Lower lobe of right lung (tissue), 2 donors: ENCODE data around the gene SMC1B. TPM values are rescaled to one million over a fixed set of nuclear protein-coding genes. Genes with fewer than 3 reads are reported as not detected.

Source experiments
- ATAC-seq, 2 donors: fragments of 200-7000 bp; cut with Tn5 transposase; one replicate each; pipeline ENCODE4 v1.9.1; 2020 to 2022; ENCODE audit warnings: mild to moderate bottlenecking in 2 of 2, moderate library complexity in 2 of 2
- DNase-seq: peaks from one replicate; pipeline ENCODE4 v3.0.0-alpha.2; 2020
- H3K27ac ChIP-seq: fragments of 200-600 bp; one replicate; pipeline ENCODE4 v1.8.0; 2022
- H3K27me3 ChIP-seq: fragments of 200-600 bp; one replicate; pipeline ENCODE4 v1.8.0; 2022; ENCODE audit warnings: low read depth
- H3K36me3 ChIP-seq: fragments of 200-600 bp; one replicate; pipeline ENCODE4 v1.8.0; 2022; ENCODE audit warnings: mild to moderate bottlenecking
- H3K4me1 ChIP-seq: fragments of 200-600 bp; one replicate; pipeline ENCODE4 v1.8.0; 2022
- H3K4me3 ChIP-seq: fragments of 200-600 bp; one replicate; pipeline ENCODE4 v1.8.0; 2022; ENCODE audit warnings: mild to moderate bottlenecking
- H3K9me3 ChIP-seq: fragments of 200-600 bp; one replicate; pipeline ENCODE4 v1.8.0; 2022
- CTCF ChIP-seq: fragments of 200-600 bp; IDR thresholded peaks from one replicate; pipeline ENCODE4 v1.8.0; 2022; ENCODE audit warnings: antibody characterized with exemption, mild to moderate bottlenecking
- intact Hi-C: fragments of 100-400 bp; cut with DNase I; formaldehyde crosslinking; loops from one replicate; pipeline ENCODE4 v1.11.0; 2022
- total RNA-seq: library from RNA; stranded (reverse); fragmentation: NEBNext Ultra II Directional; extraction: Animal tissue kit (Norgen Biotek cat#: 25700); gene quantifications from one replicate; pipeline ENCODE4 v1.2.1, GENCODE V29; 2021
- donor health status: DM: no; HTN: yes; CAD: no; lungs with severe emphysema.

SMC1B gene
- total RNA-seq, 1 donor from 2014 or later: not detected

DNA sequence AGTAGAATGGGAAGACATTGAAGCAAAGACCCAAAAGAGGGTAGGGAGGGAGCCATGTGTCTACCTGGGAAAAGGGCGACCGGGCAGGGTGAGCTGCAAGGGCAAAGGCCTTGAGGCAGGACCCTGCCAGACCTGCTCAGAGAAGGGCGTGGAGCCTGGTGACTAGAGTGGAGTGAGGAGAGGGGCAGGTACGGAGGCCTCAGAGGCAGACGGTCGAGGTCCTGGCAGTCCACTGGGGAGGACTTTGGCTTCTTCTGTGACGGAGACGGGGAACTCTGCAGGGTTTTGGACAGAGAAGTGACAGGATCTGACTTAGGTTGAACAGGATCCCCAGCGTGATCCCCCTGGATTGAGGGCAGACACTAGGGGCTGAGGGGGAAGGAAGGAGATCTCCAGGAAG, 13.0 kb upstream of the SMC1B start:
- Histone ChIP-seq H3K9me3 (no peaks in the 10 kb centered on the region), H3K36me3 (no peaks in the 10 kb centered on the region), H3K4me3 (no peak overlapping the region), H3K4me1 (no peaks in the 10 kb centered on the region), H3K27ac (no peak overlapping the region), H3K27me3 (no peaks in the 10 kb centered on the region)
- TF ChIP-seq CTCF: no peak
- ATAC-seq: no peak
- DNase-seq: no peak
- intact Hi-C loops: no loop called here

DNA sequence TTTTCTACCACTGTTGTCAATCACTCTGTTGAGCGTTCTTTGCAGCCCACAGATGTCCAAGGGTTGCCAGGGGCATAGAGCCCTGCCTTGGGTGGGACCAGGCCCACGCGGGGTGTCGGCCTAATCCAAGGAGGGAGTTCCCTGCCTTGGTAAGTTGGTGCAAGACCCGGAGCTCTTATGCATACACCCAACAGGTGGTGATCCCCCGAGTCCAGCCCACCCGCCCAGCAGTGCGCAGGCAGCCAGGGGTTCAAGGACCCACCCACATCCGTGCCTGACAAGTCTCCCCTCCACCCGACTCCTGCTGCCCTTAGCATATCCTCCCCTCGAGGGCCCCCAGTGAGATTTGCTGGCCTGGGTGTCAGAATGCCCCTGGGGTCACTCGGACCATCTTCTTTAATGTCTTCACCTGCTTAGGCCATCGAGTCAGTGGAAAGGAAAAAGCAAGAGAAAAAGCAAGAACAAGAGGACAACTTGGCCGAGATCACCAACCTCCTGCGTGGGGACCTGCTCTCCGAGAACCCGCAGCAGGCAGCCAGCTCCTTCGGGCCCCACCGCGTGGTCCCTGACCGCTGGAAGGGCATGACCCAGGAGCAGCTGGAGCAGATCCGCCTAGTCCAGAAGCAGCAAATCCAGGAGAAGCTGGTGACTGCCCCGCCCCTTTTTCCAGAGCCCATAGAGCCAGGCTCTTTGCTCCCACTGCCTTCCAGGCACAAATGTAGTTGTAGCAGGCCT, 12.3 kb upstream of the SMC1B start:
- no peak for ATAC-seq
- DNase-seq: no peak

GRCh38 chr22:45425101-45425500, 11.7 kb upstream of the SMC1B start:
- no peak overlapping the region for H3K27ac ChIP-seq
- TF ChIP-seq CTCF: no peak
- no peak for DNase-seq
- H3K36me3 ChIP-seq: no peaks in the 10 kb centered on the region
- intact Hi-C loops: no loop called here
- no peak overlapping the region for H3K4me3 ChIP-seq
- ATAC-seq: no peak
- no peaks in the 10 kb centered on the region for H3K9me3 ChIP-seq
- no peaks in the 10 kb centered on the region for H3K27me3 ChIP-seq
- H3K4me1 ChIP-seq: no peaks in the 10 kb centered on the region

More for the DNA sequence above, 12.3 kb upstream of the SMC1B start:
- Histone ChIP-seq H3K4me3 (no peak overlapping the region), H3K4me1 (no peaks in the 10 kb centered on the region), H3K27ac (no peak overlapping the region), H3K36me3 (no peaks in the 10 kb centered on the region), H3K9me3 (no peaks in the 10 kb centered on the region), H3K27me3 (no peaks in the 10 kb centered on the region)
- intact Hi-C loops: no loop called here
- no peak for TF ChIP-seq CTCF

GRCh38 chr22:45424241-45424731, 10.9 kb upstream of the SMC1B start:
- intact Hi-C loops: no loop called here
- Histone ChIP-seq H3K27ac (peak overlapping the region; percentile 18), H3K9me3 (no peaks in the 10 kb centered on the region), H3K36me3 (no peaks in the 10 kb centered on the region), H3K4me1 (no peaks in the 10 kb centered on the region), H3K27me3 (no peaks in the 10 kb centered on the region), H3K4me3 (no peak overlapping the region)
- peak; percentile 86 for DNase-seq
- ATAC-seq: peak; percentile 69 to 89
- no peak for TF ChIP-seq CTCF

DNA sequence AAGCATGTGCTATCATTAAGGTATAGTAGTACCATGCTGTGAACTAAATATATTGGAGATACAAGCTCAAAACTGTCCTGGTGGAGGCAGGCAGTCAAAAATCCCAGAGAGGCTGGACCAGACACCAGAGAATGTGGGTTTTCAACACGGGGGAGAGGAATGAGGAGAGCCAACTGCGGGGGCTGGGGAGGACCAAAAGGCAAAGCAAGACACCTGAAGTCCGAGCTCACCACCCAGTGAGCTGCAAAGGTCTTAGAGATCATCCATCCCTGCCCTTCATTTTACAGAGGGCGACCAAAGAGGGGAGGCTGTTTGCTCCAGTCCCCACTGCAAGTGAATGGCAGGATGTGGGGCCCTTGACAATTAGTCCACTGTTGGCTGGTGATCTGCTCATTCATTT, 10.1 kb upstream of the SMC1B start:
- no peak for ATAC-seq
- Histone ChIP-seq H3K4me1 (no peaks in the 10 kb centered on the region), H3K36me3 (no peaks in the 10 kb centered on the region), H3K27me3 (no peaks in the 10 kb centered on the region), H3K9me3 (no peaks in the 10 kb centered on the region), H3K27ac (no peak overlapping the region), H3K4me3 (no peak overlapping the region)
- TF ChIP-seq CTCF: no peak
- intact Hi-C loops: no loop called here
- no peak for DNase-seq
